GM12878 (cell line): ENCODE measurements around the gene CAMKK2.

Experiments
- BCL11A ChIP-seq: IDR thresholded peaks from 2 replicates; pipeline ENCODE4 v1.6.1; 2011; ENCODE audit warnings: low read depth, low read length
- CTCF ChIP-seq, 3 experiments: IDR thresholded peaks in 2 of 3; conservative IDR thresholded peaks in 1 of 3; 2 replicates each; pipeline ENCODE4 v1.5.1; 2011; ENCODE audit warnings: low read depth in 3 of 3, low read length in 3 of 3, mild to moderate bottlenecking in 3 of 3, control low read depth in 2 of 3, moderate library complexity in 2 of 3, inconsistent platforms in 1 of 3, mixed read lengths in 1 of 3; ENCODE audit not compliant: control insufficient read depth in 2 of 3, insufficient read depth in 1 of 3; ENCODE audit errors: extremely low read depth in 1 of 3
- EP300 ChIP-seq, 2 experiments: fragments of 150-350 bp in 1 of 2; IDR thresholded peaks; 2 replicates each; pipeline ENCODE4 v1.6.1; 2011 to 2012; ENCODE audit warnings: low read depth in 2 of 2, low read length in 2 of 2, borderline replicate concordance in 1 of 2, improper control_type of control experiment in 1 of 2, inconsistent platforms in 1 of 2; ENCODE audit not compliant: control insufficient read depth in 1 of 2
- JUND ChIP-seq: IDR thresholded peaks from 2 replicates; pipeline ENCODE4 v1.6.1; 2012; ENCODE audit warnings: low read depth, mild to moderate bottlenecking, low read length, improper control_type of control experiment, moderate library complexity
- MLLT1 ChIP-seq: fragments of 450-650 bp; IDR thresholded peaks from 2 replicates; pipeline ENCODE4 v1.6.1; 2016; ENCODE audit warnings: mild to moderate bottlenecking
- NR2C2 ChIP-seq: IDR thresholded peaks from 2 replicates; pipeline ENCODE4 v1.6.1; 2011; ENCODE audit warnings: borderline replicate concordance, low read depth; ENCODE audit not compliant: control insufficient read depth, insufficient read length
- SMC3 ChIP-seq: IDR thresholded peaks from 2 replicates; pipeline ENCODE4 v1.6.1; 2011; ENCODE audit warnings: low read length, improper control_type of control experiment, borderline replicate concordance
- TAF1 ChIP-seq: IDR thresholded peaks from 2 replicates; pipeline ENCODE4 v1.6.1; 2011; ENCODE audit warnings: mild to moderate bottlenecking, low read depth, low read length, borderline replicate concordance
- ZSCAN29 ChIP-seq: fragments of 450-650 bp; IDR thresholded peaks from 2 replicates; pipeline ENCODE4 v1.6.1; 2017; ENCODE audit warnings: mild to moderate bottlenecking, moderate library complexity

GRCh38 chr12:121301876-121302275 lies 5.4 kb upstream of the CAMKK2 start:
- TF ChIP-seq EP300 (IDR thresholded peaks at IDR 0.05; ENCODE audit: borderline replicate concordance in 1 of 2, control insufficient read depth in 1 of 2, low read depth in 2 of 2, low read length in 2 of 2) = no peak
- TF ChIP-seq MLLT1 = no peak
- no peak for TF ChIP-seq CTCF (IDR thresholded peaks at IDR 0.05 in 2 of 3, conservative IDR thresholded peaks at IDR 0.05 in 1 of 3; ENCODE audit: control insufficient read depth in 2 of 3, extremely low read depth in 1 of 3, insufficient read depth in 1 of 3, low read depth in 3 of 3, low read length in 3 of 3)
- no peak for TF ChIP-seq ZSCAN29
- no peak for TF ChIP-seq NR2C2
- TF ChIP-seq TAF1 = no peak
- no peak for TF ChIP-seq BCL11A
- no peak for TF ChIP-seq JUND
- no peak for TF ChIP-seq SMC3
